Caki2 (cell line): ENCODE measurements around the gene OSBPL3. TPM values are rescaled to one million over a fixed set of nuclear protein-coding genes. Genes with fewer than 3 reads are reported as not detected.

Source experiments
- DNase-seq: peaks from one replicate; pipeline ENCODE4 v3.0.0-alpha.2; 2015; ENCODE audit warnings: low read depth
- in situ Hi-C: cut with HindIII; loops from 2 replicates; pipeline ENCODE4 v1.10.0; 2016; ENCODE audit warnings: low sequenced_read_pairs, low pct_unique_long_range_greater_than_20kb, mixed read lengths
- total RNA-seq: library from RNA; depleted of rRNA; stranded (reverse); fragments of >200 nt; shearing (Covaris generic); gene quantifications from 2 replicates; pipeline ENCODE4 v1.2.3, GENCODE V29; 2014; ENCODE audit warnings: low replicate concordance

Gene OSBPL3
- total RNA-seq, 1 experiment from 2014 or later, result 30.3 TPM

DNA sequence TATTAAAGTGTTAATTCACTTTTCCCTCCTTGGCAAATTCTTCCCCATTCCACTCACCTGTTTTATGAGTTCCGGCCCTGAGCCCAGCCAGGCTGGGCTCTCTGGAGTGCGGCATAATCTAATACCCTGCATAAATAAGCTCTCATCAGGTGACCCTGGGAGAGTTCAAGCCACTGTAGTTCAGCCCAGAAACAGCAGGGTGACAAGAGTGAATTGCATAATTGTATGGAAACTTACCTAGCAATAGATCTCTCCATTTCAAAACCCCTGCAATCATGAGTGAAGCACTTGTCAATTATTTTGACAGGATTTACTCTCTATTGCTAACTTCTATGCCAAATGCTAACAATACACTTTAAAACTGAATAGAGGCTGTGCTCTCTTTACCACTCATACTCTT lies 94.7 kb downstream of the OSBPL3 start:
- DNase-seq, result no peak
- in situ Hi-C loops, result no loop called here

DNA sequence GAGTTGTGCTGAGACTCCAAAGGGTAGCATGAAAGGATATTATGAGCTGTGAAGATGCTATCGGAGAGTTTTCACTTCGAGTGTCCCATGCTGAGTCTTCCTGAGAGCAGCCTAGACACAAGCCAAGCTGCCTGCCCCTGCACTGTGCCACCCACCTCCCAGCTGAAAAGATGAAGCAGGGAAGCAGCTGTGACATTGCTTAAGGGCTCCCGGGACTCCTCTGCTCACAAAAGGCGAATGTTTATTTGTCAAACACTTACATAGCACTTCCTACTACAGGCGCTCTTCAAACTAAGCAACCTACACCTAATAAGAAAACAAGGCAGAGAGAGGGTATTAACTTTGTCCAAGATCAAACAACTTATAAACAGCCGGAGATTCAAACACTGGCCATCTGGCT lies 95.6 kb downstream of the OSBPL3 start:
- no peak for DNase-seq
- in situ Hi-C loops, result no loop called here

DNA sequence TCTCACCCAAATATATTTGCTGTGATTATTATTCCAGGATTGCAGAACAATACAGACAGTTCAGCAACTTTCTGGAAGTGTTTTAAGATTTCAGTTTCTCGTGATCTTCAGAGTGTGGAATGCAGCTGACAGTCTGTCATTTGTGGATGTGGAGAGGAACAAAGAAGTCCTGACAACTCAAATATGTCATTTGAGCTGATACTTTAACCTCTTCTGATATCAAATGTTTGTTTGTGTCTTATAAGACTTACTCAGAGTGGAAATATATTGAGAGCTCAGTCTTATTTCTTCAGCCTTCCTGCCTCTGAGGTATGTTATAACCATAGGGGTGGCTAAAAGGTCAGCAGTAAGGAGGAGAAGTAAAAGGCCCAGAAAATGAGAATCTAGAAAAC lies 96.4 kb downstream of the OSBPL3 start:
- no peak for DNase-seq
- in situ Hi-C loops, result no loop called here

DNA sequence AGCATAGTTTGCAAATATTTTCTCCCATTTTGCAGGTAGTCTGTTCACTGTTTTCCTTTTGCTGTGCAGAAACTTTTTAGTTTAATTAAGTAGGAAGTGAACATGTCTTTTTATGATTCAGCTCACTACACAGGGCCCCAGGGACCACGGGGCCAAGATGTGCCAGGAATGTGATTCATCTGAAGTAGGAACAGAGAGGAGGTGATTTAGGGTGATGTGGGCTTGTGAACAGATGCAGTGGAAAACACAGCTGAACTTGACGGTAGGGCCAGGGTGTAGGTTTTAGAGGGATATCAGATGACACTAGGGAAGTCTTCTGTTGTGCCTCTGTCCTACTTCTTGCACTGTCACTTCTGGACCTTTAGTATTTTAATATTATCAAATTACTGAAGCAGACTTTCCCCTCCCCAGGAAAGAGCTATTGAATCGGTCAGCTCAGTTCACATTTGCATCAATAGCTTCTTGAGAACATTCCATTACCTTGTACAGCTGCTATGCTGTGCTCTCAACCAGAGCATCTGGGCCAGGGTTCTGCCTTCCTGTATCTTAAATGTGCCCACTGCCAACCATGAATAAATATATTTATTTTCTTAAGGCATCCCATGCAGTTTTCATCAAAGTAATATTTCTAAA lies 96.9 kb downstream of the OSBPL3 start:
- no peak for DNase-seq
- in situ Hi-C loops, result no loop called here

DNA sequence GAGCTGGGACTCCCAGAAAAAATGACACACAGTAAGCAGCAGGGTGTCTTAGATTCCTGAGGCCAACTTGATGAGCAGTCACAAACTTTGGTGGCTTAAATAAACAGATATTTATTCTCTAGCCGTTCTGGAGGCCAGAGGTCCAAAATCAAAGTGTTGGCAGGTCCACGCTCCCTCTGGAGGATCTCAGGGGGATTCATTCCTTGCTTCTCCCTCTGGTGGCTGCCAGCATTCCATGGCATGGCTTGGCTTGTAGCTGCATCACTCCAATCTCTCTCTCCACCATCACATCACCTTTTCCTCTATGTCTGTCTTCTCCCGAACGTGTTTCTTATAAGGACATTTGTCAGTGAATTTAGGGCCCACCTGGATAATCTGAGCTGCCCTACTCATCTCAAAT lies 98.4 kb downstream of the OSBPL3 start:
- in situ Hi-C loops, result no loop called here
- DNase-seq, result no peak

DNA sequence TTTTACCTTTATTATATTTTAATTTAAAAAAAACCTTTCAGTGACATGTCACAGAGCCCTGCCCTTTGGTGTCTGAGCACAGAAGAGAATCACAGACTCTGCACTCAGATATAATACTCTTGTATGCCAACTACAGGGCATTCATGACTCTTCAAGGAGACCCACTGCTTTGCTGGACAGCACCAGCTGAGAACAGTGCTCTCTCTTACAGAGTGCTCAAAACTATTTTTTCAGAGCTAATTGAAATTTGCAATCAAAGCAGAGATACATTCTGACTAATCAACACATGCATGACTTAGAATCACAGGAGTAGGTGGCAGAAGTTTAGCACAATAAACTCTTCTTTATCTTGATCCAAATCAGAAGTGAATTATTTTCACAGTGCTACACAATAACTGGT lies 99.1 kb downstream of the OSBPL3 start:
- in situ Hi-C loops, result no loop called here
- no peak for DNase-seq

DNA sequence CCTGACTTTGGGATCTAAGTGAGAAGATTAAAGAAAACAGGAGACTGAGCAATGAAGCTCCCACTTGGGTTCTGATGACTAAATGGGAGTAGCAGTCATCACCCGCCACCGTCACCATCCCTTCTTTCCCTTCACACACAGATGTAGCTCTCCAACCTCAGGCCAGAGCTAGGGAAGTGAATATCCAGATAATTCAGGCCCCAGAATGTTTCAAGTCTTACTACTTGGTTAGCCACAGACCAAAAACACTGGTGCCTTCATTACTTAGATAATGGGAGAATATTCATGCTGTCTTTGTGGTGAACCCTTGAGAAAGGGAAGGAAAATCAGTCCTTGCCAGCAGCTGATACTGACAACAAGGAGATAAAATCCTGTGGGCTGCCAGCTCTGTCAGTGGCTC lies 100.7 kb downstream of the OSBPL3 start:
- DNase-seq, result no peak
- in situ Hi-C loops, result no loop called here

DNA sequence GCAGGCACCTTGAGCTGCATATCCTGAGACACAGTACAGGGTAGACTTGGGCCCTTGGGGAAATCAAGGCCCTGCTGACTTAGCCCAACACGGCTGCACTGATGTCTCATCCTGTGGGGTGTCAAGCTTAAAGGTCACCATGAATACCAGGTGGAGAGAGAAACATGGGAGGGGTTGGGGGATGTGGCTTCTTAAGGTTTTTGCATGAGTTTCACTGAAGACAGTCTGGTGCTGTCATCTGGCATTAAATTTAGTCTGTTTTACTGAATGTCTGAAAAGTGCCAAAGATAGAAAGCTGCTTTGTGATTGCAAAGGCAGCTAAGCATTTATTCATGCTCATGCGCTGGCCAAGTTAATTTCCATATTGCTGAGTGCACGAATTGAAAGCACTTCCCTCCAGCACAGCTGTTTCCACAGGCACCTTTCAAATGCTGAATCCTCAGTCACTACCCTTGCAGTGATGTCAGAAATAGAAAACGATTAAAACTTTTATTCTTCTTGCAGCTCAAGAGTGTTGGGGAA lies 102.1 kb downstream of the OSBPL3 start:
- DNase-seq, result no peak

DNA sequence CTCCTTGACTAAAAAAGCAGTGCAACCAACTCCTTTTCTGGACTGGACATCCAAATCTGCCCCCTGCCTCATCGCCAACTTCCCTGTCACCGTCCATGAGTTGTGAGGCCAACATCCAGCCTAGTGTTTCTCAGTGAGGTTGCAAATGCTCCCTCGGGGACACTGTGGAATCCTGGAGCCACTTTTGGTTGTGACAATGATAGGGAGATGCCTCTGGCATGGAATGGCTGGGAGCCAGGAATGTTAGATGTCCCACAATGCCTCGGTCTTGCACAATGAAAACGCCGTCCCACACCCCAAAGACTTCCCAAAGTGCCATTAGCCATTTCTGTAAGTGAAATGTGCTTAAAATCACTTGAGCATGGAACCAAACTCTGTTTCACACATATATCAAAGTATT lies 105.2 kb downstream of the OSBPL3 start:
- DNase-seq, result no peak
- in situ Hi-C loops, result no loop called here

More for the DNA sequence above, 102.1 kb downstream of the OSBPL3 start:
- in situ Hi-C loops, result no loop called here

DNA sequence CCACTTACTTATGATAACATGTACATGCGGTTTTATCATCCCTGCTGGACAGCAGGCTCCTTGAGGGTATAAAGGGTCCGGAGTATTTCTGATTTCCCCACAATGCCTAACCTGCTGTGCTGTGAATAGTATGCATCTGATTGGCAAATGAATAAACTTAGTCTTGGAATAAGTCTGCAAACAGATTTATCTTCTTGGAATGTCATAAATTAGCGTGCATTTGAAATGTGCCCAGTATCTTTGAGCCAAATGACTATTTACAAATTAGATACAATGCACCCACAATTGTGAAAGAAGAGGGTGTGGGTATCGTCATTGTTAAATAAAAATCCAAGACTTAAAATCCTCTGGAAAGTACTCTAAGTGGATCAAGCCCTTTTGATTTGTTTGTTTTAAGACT lies 106.0 kb downstream of the OSBPL3 start:
- in situ Hi-C loops, result no loop called here
- no peak for DNase-seq

DNA sequence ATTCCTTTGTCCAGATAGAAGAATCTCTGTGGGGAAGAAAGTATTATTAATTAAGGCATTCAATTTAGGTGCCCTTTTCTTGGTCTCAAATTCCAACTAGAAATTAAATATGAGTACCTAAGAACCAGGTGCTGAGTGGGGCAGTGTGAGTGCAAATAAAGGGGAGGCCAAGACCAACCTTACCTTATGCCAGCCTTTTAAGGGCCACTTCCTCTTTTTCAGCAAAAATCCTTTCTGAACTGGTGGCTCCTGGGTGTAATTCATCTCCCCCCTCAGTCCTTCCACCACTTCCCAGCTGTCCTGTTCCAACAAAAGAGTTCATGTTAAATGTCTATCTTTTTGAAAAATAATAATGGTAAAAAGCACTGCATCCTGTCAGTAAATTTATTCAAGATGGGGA lies 108.2 kb downstream of the OSBPL3 start:
- in situ Hi-C loops, result no loop called here
- no peak for DNase-seq

DNA sequence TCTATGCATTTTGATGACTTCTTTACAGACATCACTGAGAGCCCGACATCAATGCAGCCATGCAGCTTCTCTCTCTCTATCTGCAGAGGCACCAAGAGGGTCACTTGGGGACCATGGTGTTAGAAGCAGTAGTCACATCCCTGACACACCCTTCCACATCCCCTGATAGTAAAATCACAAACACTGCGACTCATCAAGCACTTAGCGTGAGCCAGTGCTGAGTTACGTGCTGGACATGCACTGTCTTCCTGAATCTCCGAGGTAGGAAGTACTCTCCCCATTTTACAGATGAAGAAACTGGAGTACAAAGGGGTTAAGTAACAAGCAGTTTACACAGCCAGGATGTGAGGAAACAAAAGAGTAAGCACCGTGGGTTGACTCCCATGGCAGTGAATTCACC lies 109.2 kb downstream of the OSBPL3 start:
- in situ Hi-C loops, result no loop called here
- no peak for DNase-seq

DNA sequence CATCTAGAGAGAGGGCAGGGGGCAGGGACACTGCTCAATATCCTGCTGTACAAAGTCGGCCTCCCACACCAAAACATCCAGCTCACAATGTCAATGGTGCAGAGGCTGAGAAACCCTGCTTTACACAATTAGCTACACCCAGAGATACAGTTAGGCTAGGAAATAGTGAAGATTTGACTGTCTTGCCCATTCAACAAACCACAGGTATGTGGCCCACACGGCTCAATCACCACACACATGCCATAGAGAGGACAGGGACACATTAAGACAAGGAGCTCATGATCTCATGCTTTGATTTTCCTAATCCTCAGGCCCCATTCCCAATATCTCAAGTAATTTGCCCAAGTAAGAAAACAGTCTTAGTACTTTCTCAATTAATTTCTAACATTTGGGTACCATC lies 110.4 kb downstream of the OSBPL3 start:
- in situ Hi-C loops, result no loop called here
- DNase-seq, result no peak

DNA sequence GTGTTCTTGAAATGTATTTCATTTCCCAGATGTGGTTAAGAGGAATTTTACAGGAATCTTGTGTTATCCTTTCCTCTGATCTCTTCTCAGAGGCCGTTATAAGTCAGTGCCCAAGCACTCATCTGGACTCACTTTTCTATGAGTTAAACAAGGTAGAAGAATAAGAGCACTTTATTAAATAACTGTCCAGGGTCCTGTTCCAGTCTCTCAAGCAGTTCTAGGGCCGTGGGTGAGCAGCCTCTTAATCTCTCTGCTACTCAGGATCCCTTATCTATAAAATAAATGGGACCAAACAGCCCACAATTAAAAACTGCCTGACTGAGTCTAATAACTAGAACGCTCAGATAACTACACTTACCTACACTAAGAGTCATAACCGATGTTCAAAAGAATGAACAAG lies 111.2 kb downstream of the OSBPL3 start:
- in situ Hi-C loops, result no loop called here
- no peak for DNase-seq

DNA sequence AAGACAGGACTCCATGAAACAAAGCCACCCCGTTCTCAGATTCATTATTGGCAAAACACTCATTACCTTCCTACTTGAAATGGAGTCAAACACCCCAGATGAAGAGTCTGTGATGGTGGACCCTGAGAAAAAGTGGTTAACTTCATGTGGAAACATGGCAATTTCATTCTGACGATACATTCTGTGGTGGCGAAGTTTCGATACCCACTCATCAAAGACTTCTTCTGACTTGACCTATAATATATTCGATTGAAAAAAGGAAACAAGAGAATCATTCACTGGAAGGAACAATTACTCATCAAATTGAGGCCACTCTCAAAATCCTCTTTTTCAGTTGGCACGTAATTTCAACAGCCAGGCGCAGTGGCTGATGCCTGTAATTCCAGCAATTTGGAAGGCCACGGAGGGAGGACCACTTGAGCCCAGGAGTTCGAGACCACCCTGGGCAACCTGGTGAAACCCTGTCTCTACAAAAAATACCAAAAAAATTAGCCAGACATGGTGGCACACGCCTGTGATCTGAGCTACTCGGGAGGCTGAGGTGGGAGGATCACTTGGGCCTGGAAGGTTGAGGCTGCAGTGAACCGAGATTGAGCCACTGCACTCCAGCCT lies 113.9 kb downstream of the OSBPL3 start:
- no peak for DNase-seq
- in situ Hi-C loops, result no loop called here

DNA sequence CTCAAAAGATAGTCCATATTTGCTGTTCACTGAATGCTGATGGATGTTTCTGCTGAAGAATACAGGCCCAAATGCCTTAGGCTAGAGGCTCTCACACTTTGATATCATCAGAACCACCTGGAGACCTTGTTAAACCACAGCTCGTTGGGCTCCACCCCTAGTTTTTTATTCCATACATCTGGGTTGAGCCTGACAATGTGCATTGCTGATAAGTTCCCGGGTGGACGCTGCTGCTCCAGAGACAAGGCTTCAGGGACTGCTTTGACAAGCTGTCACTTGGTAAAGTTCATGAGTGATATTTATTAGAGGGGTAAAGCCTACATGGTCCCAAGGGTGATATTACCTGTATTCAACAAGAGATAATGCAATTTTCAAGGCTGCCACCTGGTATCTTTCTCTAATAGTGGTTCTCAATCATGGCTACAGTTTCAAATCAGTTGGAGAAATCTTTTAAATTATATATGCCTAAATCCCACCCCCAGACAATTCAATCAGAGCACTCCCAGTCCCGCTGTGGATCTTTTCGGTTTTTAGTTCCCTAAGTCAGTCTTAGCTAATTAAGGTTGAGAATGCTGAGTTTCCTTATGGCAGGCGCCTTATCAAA lies 115.7 kb downstream of the OSBPL3 start:
- in situ Hi-C loops, result no loop called here
- DNase-seq, result no peak

DNA sequence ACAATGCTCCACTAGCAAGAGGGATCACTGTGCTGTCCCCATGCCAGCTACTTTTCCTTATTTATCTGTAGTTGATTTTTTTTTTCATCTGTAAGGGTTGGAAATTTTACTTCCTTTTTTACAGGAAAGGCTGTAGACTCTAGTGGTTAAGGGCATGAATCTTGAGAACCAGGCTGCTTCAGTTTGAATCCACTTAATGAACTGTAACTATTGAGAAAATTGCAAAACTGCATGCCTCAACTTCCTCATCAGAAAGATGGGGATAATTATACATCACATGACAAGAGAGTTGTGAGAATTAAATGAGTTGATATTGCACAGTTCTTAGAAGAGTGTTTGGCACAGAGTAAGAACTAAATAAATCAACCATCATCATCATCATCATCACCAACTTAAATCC lies 116.4 kb downstream of the OSBPL3 start:
- in situ Hi-C loops, result no loop called here
- no peak for DNase-seq

DNA sequence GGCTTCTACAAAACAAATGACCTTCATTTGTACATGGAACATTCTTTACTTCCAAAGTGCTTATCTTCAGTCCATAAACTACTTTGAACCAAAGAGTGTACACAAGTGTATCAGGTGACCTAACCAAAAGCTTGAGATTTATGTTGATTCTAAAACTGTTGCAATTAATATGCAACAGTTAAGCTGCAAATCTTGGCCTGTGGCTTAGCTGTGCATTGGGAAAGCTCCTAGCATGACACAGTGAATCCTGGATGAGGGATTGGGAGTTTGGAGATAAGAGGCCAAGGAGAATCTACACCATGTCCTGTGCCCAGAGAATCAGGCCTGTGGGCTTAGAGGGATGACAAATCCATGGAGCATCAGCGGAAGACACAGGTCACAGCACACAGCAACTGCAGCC lies 117.5 kb downstream of the OSBPL3 start:
- in situ Hi-C loops, result no loop called here
- DNase-seq, result no peak

DNA sequence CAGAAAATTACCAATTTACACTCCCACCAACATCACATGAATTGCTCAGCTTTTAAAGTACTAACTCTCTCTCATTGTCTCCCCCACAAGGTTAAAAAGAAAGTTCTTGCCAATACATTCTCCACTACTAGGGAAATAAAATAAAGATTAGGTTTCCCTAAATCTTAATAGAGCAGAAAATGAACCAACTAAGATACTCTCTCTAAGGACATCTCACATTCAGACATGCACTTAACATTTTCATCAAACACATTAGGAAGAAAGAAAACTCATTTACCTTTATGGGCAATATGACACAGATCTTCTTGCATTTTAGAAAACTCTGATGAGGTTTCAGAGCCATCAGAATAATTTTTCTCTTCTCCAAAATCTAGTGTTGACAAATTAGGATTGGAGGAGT lies 118.6 kb downstream of the OSBPL3 start:
- in situ Hi-C loops, result no loop called here

DNA sequence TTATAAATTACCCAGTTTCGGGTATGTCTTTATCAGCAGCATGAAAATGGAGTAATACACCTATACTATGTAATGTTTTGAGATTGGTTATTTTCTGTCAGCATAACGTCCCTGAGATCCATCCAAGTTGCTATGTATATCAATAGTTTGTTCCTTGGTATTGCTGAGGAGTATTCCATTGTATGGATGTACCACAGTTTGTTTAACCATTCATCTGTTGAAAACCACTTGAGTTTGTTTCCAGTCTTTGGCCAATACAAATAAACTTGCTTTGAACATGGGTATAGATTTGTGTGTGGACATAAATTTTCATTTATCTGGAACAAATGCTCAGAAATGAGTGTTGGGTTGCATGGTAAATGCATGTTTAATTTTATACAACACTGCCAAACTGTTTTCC lies 119.4 kb downstream of the OSBPL3 start:
- DNase-seq, result no peak
- in situ Hi-C loops, result no loop called here

More for the DNA sequence above, 118.6 kb downstream of the OSBPL3 start:
- DNase-seq, result no peak
